IMR-90 (cell line): Measurements from ENCODE around the gene TRIO. TPM values are rescaled to one million over a fixed set of nuclear protein-coding genes. Genes with fewer than 3 reads are reported as not detected.

ENCODE experiments used
- ATAC-seq: fragments of 200-7000 bp; cut with Tn5 transposase; 2 replicates; pipeline ENCODE4 v1.9.1; 2020; ENCODE audit warnings: low read depth, mild to moderate bottlenecking, moderate library complexity
- BruUV-seq: library from RNA; stranded (reverse); fragments of 400-500 nt; replicated peaks from 2 replicates; lab custom pipeline; 2021; lab: Mats Ljungman, UMichigan
- CTCF ChIA-PET: fragments of 300-600 bp; formaldehyde crosslinking; extraction: SDS; loops from one replicate; lab custom pipeline; 2021; ENCODE audit warnings: antibody characterized with exemption; lab: Yijun Ruan, JAX
- POLR2A ChIA-PET: fragments of 300-600 bp; sonication (Branson Sonifier 250); formaldehyde crosslinking; loops from one replicate; lab custom pipeline; 2022; ENCODE audit warnings: antibody characterized with exemption; ENCODE audit not compliant: unreplicated experiment; lab: Charles Lee
- DNase-seq: peaks from one replicate; pipeline ENCODE4 v3.0.0; 2013
- H2AFZ ChIP-seq: replicated peaks from 2 replicates; pipeline ENCODE3; 2013; ENCODE audit warnings: low read length, mild to moderate bottlenecking; ENCODE audit not compliant: poor library complexity
- H2AK5ac ChIP-seq: 2 replicates; pipeline ENCODE4 v1.6.1; 2013; ENCODE audit warnings: low read depth, low read length, inconsistent platforms
- H2AK9ac ChIP-seq: replicated peaks from 2 replicates; pipeline ENCODE3; 2013; ENCODE audit warnings: mild to moderate bottlenecking, low read depth, low read length, moderate library complexity; ENCODE audit not compliant: poor library complexity
- H2BK120ac ChIP-seq: 2 replicates; pipeline ENCODE4 v1.6.1; 2013; ENCODE audit warnings: low read depth, low read length, inconsistent platforms
- H2BK15ac ChIP-seq: 3 replicates; pipeline ENCODE4 v1.6.1; 2013; ENCODE audit warnings: low read depth, low read length, inconsistent platforms
- H2BK20ac ChIP-seq: 2 replicates; pipeline ENCODE4 v1.6.1; 2013; ENCODE audit warnings: low read depth, mild to moderate bottlenecking, inconsistent platforms, low read length, moderate library complexity
- H2BK5ac ChIP-seq: 2 replicates; pipeline ENCODE4 v1.6.1; 2013; ENCODE audit warnings: mild to moderate bottlenecking, low read depth, low read length, inconsistent platforms; ENCODE audit not compliant: poor library complexity, severe bottlenecking
- H3K14ac ChIP-seq: replicated peaks from 2 replicates; pipeline ENCODE4 v1.6.1; 2013; ENCODE audit warnings: low read depth, low read length, inconsistent platforms
- H3K18ac ChIP-seq: 2 replicates; pipeline ENCODE4 v1.6.1; 2013; ENCODE audit warnings: low read depth, low read length, control low read depth
- H3K23ac ChIP-seq: 2 replicates; pipeline ENCODE4 v1.6.1; 2013; ENCODE audit warnings: low read depth, low read length, inconsistent platforms
- H3K27ac ChIP-seq: 2 replicates; pipeline ENCODE4 v1.5.1; 2013; ENCODE audit warnings: mild to moderate bottlenecking, control low read depth, low read length; ENCODE audit not compliant: insufficient read depth
- H3K27me3 ChIP-seq: 2 replicates; pipeline ENCODE4 v1.6.1; 2013; ENCODE audit warnings: low read length; ENCODE audit not compliant: control insufficient read depth, insufficient read depth
- H3K36me3 ChIP-seq: 2 replicates; pipeline ENCODE4 v1.6.1; 2013; ENCODE audit warnings: low read length, mixed read lengths; ENCODE audit not compliant: control insufficient read depth, insufficient read depth
- H3K4ac ChIP-seq: 2 replicates; pipeline ENCODE4 v1.6.1; 2013; ENCODE audit warnings: low read depth, low read length, inconsistent platforms
- H3K4me1 ChIP-seq: 2 replicates; pipeline ENCODE4 v1.6.1; 2013; ENCODE audit warnings: low read length, mixed read lengths; ENCODE audit not compliant: control insufficient read depth, insufficient read depth
- H3K4me2 ChIP-seq: 2 replicates; pipeline ENCODE4 v1.6.1; 2013; ENCODE audit warnings: low read depth, mild to moderate bottlenecking, control low read depth, low read length, moderate library complexity
- H3K4me3 ChIP-seq: 2 replicates; pipeline ENCODE4 v1.5.1; 2013; ENCODE audit warnings: low read depth, mild to moderate bottlenecking, control low read depth, low read length, moderate library complexity; ENCODE audit not compliant: insufficient read depth
- H3K56ac ChIP-seq: 2 replicates; pipeline ENCODE4 v1.6.1; 2013; ENCODE audit warnings: low read length, inconsistent platforms; ENCODE audit not compliant: insufficient read depth; ENCODE audit errors: extremely low read depth
- H3K79me1 ChIP-seq, 2 experiments: 2 replicates each; pipeline ENCODE4 v1.6.1; 2013; ENCODE audit warnings: low read length in 2 of 2, inconsistent platforms in 1 of 2, low read depth in 1 of 2
- H3K9ac ChIP-seq: 2 replicates; pipeline ENCODE4 v1.6.1; 2013; ENCODE audit warnings: low read depth, low read length, control low read depth
- H3K9me1 ChIP-seq: 2 replicates; pipeline ENCODE4 v1.6.1; 2013; ENCODE audit warnings: low read length, inconsistent platforms; ENCODE audit not compliant: insufficient read depth
- H3K9me3 ChIP-seq: 2 replicates; pipeline ENCODE4 v1.6.1; 2013; ENCODE audit warnings: low read length; ENCODE audit not compliant: control insufficient read depth, insufficient read depth
- H4K20me1 ChIP-seq: 2 replicates; pipeline ENCODE4 v1.6.1; 2013; ENCODE audit warnings: low read length, inconsistent platforms; ENCODE audit not compliant: insufficient read depth
- H4K5ac ChIP-seq: 2 replicates; pipeline ENCODE4 v1.6.1; 2013; ENCODE audit warnings: mild to moderate bottlenecking, low read depth, low read length, control low read depth
- H4K8ac ChIP-seq, 2 experiments: 2 replicates each; pipeline ENCODE4 v1.6.1; 2013; ENCODE audit warnings: low read depth in 2 of 2, low read length in 2 of 2, control low read depth in 1 of 2, inconsistent platforms in 1 of 2
- H4K91ac ChIP-seq: 2 replicates; pipeline ENCODE4 v1.6.1; 2013; ENCODE audit warnings: low read depth, low read length, inconsistent platforms; ENCODE audit not compliant: insufficient read depth
- BHLHE40 ChIP-seq: fragments of 150-350 bp; IDR thresholded peaks from 2 replicates; pipeline ENCODE4 v1.6.1; 2016; ENCODE audit warnings: mild to moderate bottlenecking, low read depth, low read length
- CEBPB ChIP-seq: IDR thresholded peaks from 2 replicates; pipeline ENCODE4 v1.6.1; 2012; ENCODE audit warnings: low read depth, low read length, improper control_type of control experiment
- CHD1 ChIP-seq: IDR thresholded peaks from 2 replicates; pipeline ENCODE4 v1.6.1; 2012; ENCODE audit warnings: low read depth, low read length, improper control_type of control experiment
- ELK1 ChIP-seq: fragments of 150-350 bp; IDR thresholded peaks from 2 replicates; pipeline ENCODE4 v1.6.1; 2016; ENCODE audit warnings: low read depth, mild to moderate bottlenecking, low read length, moderate library complexity, borderline replicate concordance
- FOS ChIP-seq: fragments of 150-350 bp; IDR thresholded peaks from 2 replicates; pipeline ENCODE4 v1.6.1; 2016; ENCODE audit warnings: low read depth, low read length
- MAFK ChIP-seq: IDR thresholded peaks from 2 replicates; pipeline ENCODE4 v1.6.1; 2012; ENCODE audit warnings: low read depth, low read length, improper control_type of control experiment
- MAZ ChIP-seq: IDR thresholded peaks from 2 replicates; pipeline ENCODE4 v1.6.1; 2012; ENCODE audit warnings: low read depth, mild to moderate bottlenecking, low read length, improper control_type of control experiment, moderate library complexity, borderline replicate concordance
- MXI1 ChIP-seq: IDR thresholded peaks from 2 replicates; pipeline ENCODE4 v1.6.1; 2012; ENCODE audit warnings: low read depth, mild to moderate bottlenecking, low read length, moderate library complexity, borderline replicate concordance
- NFE2L2 ChIP-seq: fragments of 150-350 bp; IDR thresholded peaks from 2 replicates; pipeline ENCODE4 v1.6.1; 2016; ENCODE audit warnings: low read depth, mild to moderate bottlenecking, low read length
- POLR2A ChIP-seq: IDR thresholded peaks from 2 replicates; pipeline ENCODE4 v1.6.1; 2012; ENCODE audit warnings: mild to moderate bottlenecking, low read depth, low read length
- RCOR1 ChIP-seq: IDR thresholded peaks from 2 replicates; pipeline ENCODE4 v1.6.1; 2012; ENCODE audit warnings: mild to moderate bottlenecking, low read length, improper control_type of control experiment; ENCODE audit not compliant: insufficient replicate concordance
- RFX5 ChIP-seq: IDR thresholded peaks from 2 replicates; pipeline ENCODE4 v1.8.0; 2012; ENCODE audit warnings: low read depth, mild to moderate bottlenecking, low read length, moderate library complexity
- WGBS, 2 experiments: methylation state at CpG; one replicate each; pipeline versions ENCODE4 v1.1.5 to v1.1.7; 2013; ENCODE audit warnings: missing lambda C conversion rate in 2 of 2; ENCODE audit not compliant: insufficient read length in 1 of 2; ENCODE audit errors: extremely low coverage in 2 of 2; 5-methylcytosine and 5-hydroxymethylcytosine counted together
- dilution Hi-C: fragments of 300-500 bp; cut with HindIII; formaldehyde crosslinking; loops from one replicate; pipeline ENCODE4 v1.14.3; 2018; ENCODE audit warnings: low sequenced_read_pairs; ENCODE audit not compliant: unreplicated experiment
- in situ Hi-C: fragments of 300-500 bp; cut with MboI; formaldehyde crosslinking; loops from 3 replicates; pipeline ENCODE4 v1.14.3; 2019; ENCODE audit warnings: low sequenced_read_pairs, inconsistent platforms, mixed read lengths
- intact Hi-C: fragments of 100-400 bp; cut with micrococcal nuclease; formaldehyde crosslinking; loops from 2 replicates; pipeline ENCODE4 v1.10.0; 2022
- polyA plus RNA-seq, 3 experiments: library from polyadenylated mRNA; depleted of rRNA; stranded (reverse); fragments of >200 nt; gene quantifications; 2 replicates each; pipeline ENCODE4 v1.2.3, GENCODE V29; 2012; ENCODE audit warnings: low replicate concordance in 1 of 3
- total RNA-seq: library from RNA; depleted of rRNA; stranded (reverse); fragments of >200 nt; gene quantifications from 2 replicates; pipeline ENCODE4 v1.2.3, GENCODE V29; 2012
- TF ChIP-seq, protein P1 (sequence below): conservative IDR thresholded peaks from 2 replicates; pipeline ENCODE4 v1.5.1; 2012; ENCODE audit warnings: mild to moderate bottlenecking, low read depth, low read length, improper control_type of control experiment
- TF ChIP-seq, protein P2 (sequence below): fragments of 150-350 bp; IDR thresholded peaks from 2 replicates; pipeline ENCODE4 v1.6.1; 2017; ENCODE audit warnings: mild to moderate bottlenecking, antibody characterized with exemption, low read length, low read depth

The TRIO gene
- total and polyA plus RNA-seq, 2 of the 4 experiments (the other 2 are of a cell fraction) = 206 to 522 TPM

DNA sequence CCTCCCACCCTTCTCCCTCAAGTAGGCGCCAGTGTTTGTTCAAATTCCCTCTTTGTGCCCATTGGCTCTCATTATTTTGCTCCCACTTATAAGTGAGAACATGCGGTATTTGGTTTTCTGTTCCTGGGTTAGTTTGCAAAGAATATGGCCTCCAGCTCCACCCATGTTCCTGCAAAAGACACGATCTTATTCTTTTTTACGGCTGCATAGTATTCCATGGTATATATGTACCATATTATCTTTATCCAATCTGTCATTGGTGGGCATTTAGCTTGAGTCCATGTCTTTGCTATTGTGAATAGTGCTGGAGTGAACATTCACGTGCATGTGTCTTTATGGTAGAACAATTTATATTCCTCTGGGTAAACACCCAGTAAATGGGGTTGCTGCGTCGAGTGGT lies 375.5 kb downstream of the TRIO start:
- H3K4me1 ChIP-seq = no peaks in the 10 kb centered on the region
- no peak overlapping the region for H3K18ac ChIP-seq
- no peak overlapping the region for H4K91ac ChIP-seq
- H2BK15ac ChIP-seq = no peak overlapping the region
- H2AK5ac ChIP-seq = no peak overlapping the region
- H2BK120ac ChIP-seq = no peak overlapping the region
- no peaks in the 10 kb centered on the region; the same call in 1 of the 2 replicates for H3K27me3 ChIP-seq
- ATAC-seq (no peak), DNase-seq (no peak)
- TF ChIP-seq BHLHE40 = no peak
- no peak for TF ChIP-seq MAZ
- no peak for TF ChIP-seq RCOR1
- TF ChIP-seq FOS = no peak
- no peak for TF ChIP-seq RFX5
- no peak for TF ChIP-seq NFE2L2
- no peak for TF ChIP-seq CHD1
- TF ChIP-seq POLR2A = no peak
- TF ChIP-seq CEBPB = no peak
- no peak for TF ChIP-seq MAFK
- TF ChIP-seq MXI1 = no peak
- no peak for TF ChIP-seq ELK1
- TF ChIP-seq, protein P1, sequence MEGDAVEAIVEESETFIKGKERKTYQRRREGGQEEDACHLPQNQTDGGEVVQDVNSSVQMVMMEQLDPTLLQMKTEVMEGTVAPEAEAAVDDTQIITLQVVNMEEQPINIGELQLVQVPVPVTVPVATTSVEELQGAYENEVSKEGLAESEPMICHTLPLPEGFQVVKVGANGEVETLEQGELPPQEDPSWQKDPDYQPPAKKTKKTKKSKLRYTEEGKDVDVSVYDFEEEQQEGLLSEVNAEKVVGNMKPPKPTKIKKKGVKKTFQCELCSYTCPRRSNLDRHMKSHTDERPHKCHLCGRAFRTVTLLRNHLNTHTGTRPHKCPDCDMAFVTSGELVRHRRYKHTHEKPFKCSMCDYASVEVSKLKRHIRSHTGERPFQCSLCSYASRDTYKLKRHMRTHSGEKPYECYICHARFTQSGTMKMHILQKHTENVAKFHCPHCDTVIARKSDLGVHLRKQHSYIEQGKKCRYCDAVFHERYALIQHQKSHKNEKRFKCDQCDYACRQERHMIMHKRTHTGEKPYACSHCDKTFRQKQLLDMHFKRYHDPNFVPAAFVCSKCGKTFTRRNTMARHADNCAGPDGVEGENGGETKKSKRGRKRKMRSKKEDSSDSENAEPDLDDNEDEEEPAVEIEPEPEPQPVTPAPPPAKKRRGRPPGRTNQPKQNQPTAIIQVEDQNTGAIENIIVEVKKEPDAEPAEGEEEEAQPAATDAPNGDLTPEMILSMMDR = no peak
- TF ChIP-seq, protein P2, sequence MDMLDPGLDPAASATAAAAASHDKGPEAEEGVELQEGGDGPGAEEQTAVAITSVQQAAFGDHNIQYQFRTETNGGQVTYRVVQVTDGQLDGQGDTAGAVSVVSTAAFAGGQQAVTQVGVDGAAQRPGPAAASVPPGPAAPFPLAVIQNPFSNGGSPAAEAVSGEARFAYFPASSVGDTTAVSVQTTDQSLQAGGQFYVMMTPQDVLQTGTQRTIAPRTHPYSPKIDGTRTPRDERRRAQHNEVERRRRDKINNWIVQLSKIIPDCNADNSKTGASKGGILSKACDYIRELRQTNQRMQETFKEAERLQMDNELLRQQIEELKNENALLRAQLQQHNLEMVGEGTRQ = no peak
- no peak overlapping the region for H3K27ac ChIP-seq
- 0 out of 2 replicates have a peak, but pooled peaks cover under 1% of the 10 kb centered on the region for H4K20me1 ChIP-seq
- no peaks in the 10 kb centered on the region for H3K36me3 ChIP-seq
- POLR2A ChIA-PET = no interaction called here
- in situ Hi-C loops = no loop called here
- no peak overlapping the region for H3K14ac ChIP-seq
- H4K5ac ChIP-seq = no peak overlapping the region
- H3K9ac ChIP-seq = no peak overlapping the region
- H3K9me1 ChIP-seq = no peaks in the 10 kb centered on the region
- H3K4ac ChIP-seq = no peak overlapping the region
- dilution Hi-C loops = no loop called here
- no peak overlapping the region for H4K8ac ChIP-seq
- no peaks in the 10 kb centered on the region for H3K79me1 ChIP-seq
- CTCF ChIA-PET = no interaction called here
- intact Hi-C loops = no loop called here
- WGBS, 2 experiments = no CpG with 5 or more reads among the region's 7 CpGs
- no peak overlapping the region for H3K4me2 ChIP-seq
- no peak overlapping the region for H2AK9ac ChIP-seq
- BruUV-seq = no TSS peak
- peaks cover 2% of the 10 kb centered on the region; the same call in 1 of the 2 replicates for H3K9me3 ChIP-seq
- no peak overlapping the region for H2BK5ac ChIP-seq
- H2BK20ac ChIP-seq = no peak overlapping the region
- H3K4me3 ChIP-seq = no peak overlapping the region
- H2AFZ ChIP-seq = no peak overlapping the region
- no peak overlapping the region for H3K23ac ChIP-seq
- H3K56ac ChIP-seq = no peak overlapping the region
